ENCODE measurements around the gene SPOCK2. TPM values are rescaled to one million over a fixed set of nuclear protein-coding genes. Genes with fewer than 3 reads are reported as not detected.

The SPOCK2 gene
- polyA plus RNA-seq, 1 experiment: 0.04 TPM

GRCh38 chr10:72116372-72116771, 28.0 kb upstream of the SPOCK2 start:
- H3K4me3 ChIP-seq (ENCODE audit: low read depth, low read length): no peak overlapping the region
- ChIA-PET CTCF (interaction anchor here (1.2 to 1.4 kb wide), 2 partner anchors 55 to 212 kb away, joined by 3 to 4 read pairs; no protein-coding TSS in a partner anchor), POLR2A (no interaction called here)
- no peaks in the 10 kb centered on the region for H3K27me3 ChIP-seq (ENCODE audit: control insufficient read depth, insufficient read depth, low read length)
- H3K36me3 ChIP-seq (ENCODE audit: control insufficient read depth, insufficient read depth, low read length): no peaks in the 10 kb centered on the region
- no peak for DNase-seq (ENCODE audit: low read depth)
- TF ChIP-seq CTCF (IDR thresholded peaks at IDR 0.05; ENCODE audit: insufficient read depth, low read depth, low read length): no peak

GRCh38 chr10:72114706-72115450, 26.5 kb upstream of the SPOCK2 start:
- TF ChIP-seq CTCF (IDR thresholded peaks at IDR 0.05; ENCODE audit: insufficient read depth, low read depth, low read length): no peak
- no peak for DNase-seq (ENCODE audit: low read depth)
- ChIA-PET POLR2A (no interaction called here), CTCF (interaction anchor here (1.2 to 1.5 kb wide), 3 partner anchors 10 to 222 kb away, joined by 3 to 7 read pairs (median 5); no protein-coding TSS in a partner anchor)
- no peak overlapping the region for H3K4me3 ChIP-seq (ENCODE audit: low read depth, low read length)
- no peaks in the 10 kb centered on the region; the same call in 1 of the 2 replicates for H3K36me3 ChIP-seq (ENCODE audit: control insufficient read depth, insufficient read depth, low read length)
- H3K27me3 ChIP-seq (ENCODE audit: control insufficient read depth, insufficient read depth, low read length): no peaks in the 10 kb centered on the region

- DNase-seq (ENCODE audit: low read depth): no peak
- Histone ChIP-seq H3K4me3 (ENCODE audit: low read depth, low read length) (no peak overlapping the region), H3K36me3 (ENCODE audit: control insufficient read depth, insufficient read depth, low read length) (no peaks in the 10 kb centered on the region; the same call in 1 of the 2 replicates), H3K27me3 (ENCODE audit: control insufficient read depth, insufficient read depth, low read length) (no peaks in the 10 kb centered on the region)
- ChIA-PET POLR2A (no interaction called here), CTCF (no interaction called here)
- TF ChIP-seq CTCF (IDR thresholded peaks at IDR 0.05; ENCODE audit: insufficient read depth, low read depth, low read length): no peak
These were observed 22.5 kb upstream of the SPOCK2 start for GRCh38 chr10:72110673-72111401.

GRCh38 chr10:72109636-72110157, 21.3 kb upstream of the SPOCK2 start:
- Histone ChIP-seq H3K27me3 (ENCODE audit: control insufficient read depth, insufficient read depth, low read length) (no peaks in the 10 kb centered on the region), H3K36me3 (ENCODE audit: control insufficient read depth, insufficient read depth, low read length) (no peaks in the 10 kb centered on the region; the same call in 1 of the 2 replicates), H3K4me3 (ENCODE audit: low read depth, low read length) (no peak overlapping the region)
- ChIA-PET CTCF (no interaction called here), POLR2A (no interaction called here)
- DNase-seq (ENCODE audit: low read depth): no peak
- TF ChIP-seq CTCF (IDR thresholded peaks at IDR 0.05; ENCODE audit: insufficient read depth, low read depth, low read length): no peak
